Hepatocyte (in vitro differentiated cells): Measurements from ENCODE around the gene PLCB2. TPM values are rescaled to one million over a fixed set of nuclear protein-coding genes. Genes with fewer than 3 reads are reported as not detected.

Experiments used
- DNase-seq: peaks from one replicate; pipeline ENCODE4 v3.0.0-alpha.2; 2016; ENCODE audit warnings: low spot score
- H2AFZ ChIP-seq: fragments of 200-600 bp; sonication (generic); 2 replicates; pipeline ENCODE4 v1.6.0; 2016; ENCODE audit warnings: antibody characterized with exemption, mild to moderate bottlenecking
- H3K27ac ChIP-seq: fragments of 200-600 bp; sonication (generic); 2 replicates; pipeline ENCODE4 v1.5.1; 2016; ENCODE audit warnings: mild to moderate bottlenecking
- H3K27me3 ChIP-seq: fragments of 200-600 bp; sonication (generic); 2 replicates; pipeline ENCODE4 v1.6.1; 2016
- H3K36me3 ChIP-seq: fragments of 200-600 bp; sonication (generic); replicated peaks from 2 replicates; pipeline ENCODE4 v1.5.1; 2016; ENCODE audit warnings: low read depth; ENCODE audit not compliant: insufficient read depth
- H3K4me1 ChIP-seq: fragments of 200-600 bp; sonication (generic); 2 replicates; pipeline ENCODE4 v1.5.1; 2016; ENCODE audit warnings: mild to moderate bottlenecking, moderate library complexity; ENCODE audit not compliant: insufficient read depth
- H3K4me2 ChIP-seq: fragments of 200-600 bp; sonication (generic); 2 replicates; pipeline ENCODE4 v1.6.0; 2016
- H3K4me3 ChIP-seq: fragments of 200-600 bp; sonication (generic); 2 replicates; pipeline ENCODE4 v1.5.1; 2016; ENCODE audit warnings: mild to moderate bottlenecking
- H3K79me2 ChIP-seq: fragments of 200-600 bp; sonication (generic); 2 replicates; pipeline ENCODE4 v1.6.0; 2017; ENCODE audit warnings: mild to moderate bottlenecking
- H3K9me2 ChIP-seq: fragments of 200-600 bp; sonication (generic); replicated peaks from 2 replicates; pipeline ENCODE4 v1.6.0; 2017; ENCODE audit warnings: mild to moderate bottlenecking; ENCODE audit not compliant: insufficient read depth
- H3K9me3 ChIP-seq: fragments of 200-600 bp; sonication (generic); 2 replicates; pipeline ENCODE4 v1.5.1; 2016; ENCODE audit warnings: low read depth, mild to moderate bottlenecking
- H4K20me1 ChIP-seq: fragments of 200-600 bp; sonication (generic); 2 replicates; pipeline ENCODE4 v1.6.0; 2016; ENCODE audit warnings: mild to moderate bottlenecking; ENCODE audit not compliant: insufficient read depth, poor library complexity, severe bottlenecking
- EZH2 ChIP-seq: fragments of 200-600 bp; sonication (generic); IDR thresholded peaks from 2 replicates; pipeline ENCODE4 v1.6.1; 2016; ENCODE audit warnings: antibody characterized with exemption, mild to moderate bottlenecking, borderline replicate concordance
- EZH2phosphoT487 ChIP-seq: fragments of 200-600 bp; sonication (generic); IDR thresholded peaks from one replicate; pipeline ENCODE4 v1.6.1; 2018; ENCODE audit warnings: antibody characterized with exemption, mild to moderate bottlenecking, low read depth, moderate library complexity; ENCODE audit not compliant: unreplicated experiment, severe bottlenecking
- WGBS: methylation state at CpG from one replicate; pipeline ENCODE4 v1.1.6; 2016; ENCODE audit warnings: low lambda C conversion rate; ENCODE audit errors: missing lambda C conversion rate; 5-methylcytosine and 5-hydroxymethylcytosine counted together
- polyA plus RNA-seq: library from polyadenylated mRNA; unstranded; fragments of >200 nt; fragmentation: Nextera tagmentation; extraction: Ambion mirVana; gene quantifications from 2 replicates; pipeline ENCODE4 v1.2.1, GENCODE V29; 2016
- total RNA-seq: library from RNA; depleted of rRNA; stranded (reverse); fragments of >200 nt; gene quantifications from 2 replicates; pipeline ENCODE4 v1.2.3, GENCODE V29; 2014
- TF ChIP-seq, protein P1 (sequence below): fragments of 200-600 bp; sonication (generic); IDR thresholded peaks from 2 replicates; pipeline ENCODE4 v1.5.1; 2016; ENCODE audit warnings: antibody characterized with exemption, mild to moderate bottlenecking; ENCODE audit not compliant: poor library complexity

PLCB2 gene
- total and polyA plus RNA-seq, 2 experiments from 2014 or later = 1.7 to 4.4 TPM

DNA sequence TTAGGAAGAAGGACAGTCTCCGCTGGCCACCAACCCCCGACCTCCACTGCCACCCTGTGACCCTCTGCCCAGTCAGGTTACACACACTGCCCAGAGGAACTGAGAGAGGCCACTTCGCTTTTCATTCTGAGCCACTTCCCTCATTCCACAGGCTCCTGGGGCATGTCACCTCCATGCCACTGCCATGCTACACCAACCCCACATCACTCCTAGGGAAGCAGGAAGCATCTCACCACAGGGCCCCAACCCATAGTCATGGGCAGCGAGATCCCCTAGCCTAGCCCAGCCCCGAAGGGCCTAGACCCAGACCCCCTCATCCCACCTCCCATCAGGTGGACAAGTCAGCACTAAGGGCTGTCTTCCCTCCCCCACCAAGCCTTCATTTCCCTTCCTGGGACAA is 1.4 kb downstream of the PLCB2 start:
- no peak overlapping the region for H3K27ac ChIP-seq
- H3K79me2 ChIP-seq = no peaks in the 10 kb centered on the region
- no peak overlapping the region for H2AFZ ChIP-seq
- H3K9me3 ChIP-seq = no peaks in the 10 kb centered on the region
- TF ChIP-seq EZH2 = no peak
- no peak for TF ChIP-seq EZH2phosphoT487
- TF ChIP-seq, protein P1, sequence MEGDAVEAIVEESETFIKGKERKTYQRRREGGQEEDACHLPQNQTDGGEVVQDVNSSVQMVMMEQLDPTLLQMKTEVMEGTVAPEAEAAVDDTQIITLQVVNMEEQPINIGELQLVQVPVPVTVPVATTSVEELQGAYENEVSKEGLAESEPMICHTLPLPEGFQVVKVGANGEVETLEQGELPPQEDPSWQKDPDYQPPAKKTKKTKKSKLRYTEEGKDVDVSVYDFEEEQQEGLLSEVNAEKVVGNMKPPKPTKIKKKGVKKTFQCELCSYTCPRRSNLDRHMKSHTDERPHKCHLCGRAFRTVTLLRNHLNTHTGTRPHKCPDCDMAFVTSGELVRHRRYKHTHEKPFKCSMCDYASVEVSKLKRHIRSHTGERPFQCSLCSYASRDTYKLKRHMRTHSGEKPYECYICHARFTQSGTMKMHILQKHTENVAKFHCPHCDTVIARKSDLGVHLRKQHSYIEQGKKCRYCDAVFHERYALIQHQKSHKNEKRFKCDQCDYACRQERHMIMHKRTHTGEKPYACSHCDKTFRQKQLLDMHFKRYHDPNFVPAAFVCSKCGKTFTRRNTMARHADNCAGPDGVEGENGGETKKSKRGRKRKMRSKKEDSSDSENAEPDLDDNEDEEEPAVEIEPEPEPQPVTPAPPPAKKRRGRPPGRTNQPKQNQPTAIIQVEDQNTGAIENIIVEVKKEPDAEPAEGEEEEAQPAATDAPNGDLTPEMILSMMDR = no peak
- H3K9me2 ChIP-seq = no peaks in the 10 kb centered on the region
- peaks cover 2% of the 10 kb centered on the region for H3K27me3 ChIP-seq
- DNase-seq = no peak
- no peak overlapping the region for H3K4me2 ChIP-seq
- H3K36me3 ChIP-seq = no peaks in the 10 kb centered on the region
- no peak overlapping the region for H3K4me3 ChIP-seq
- 94% methylated on average over 5 of the region's 5 CpGs for WGBS
- H3K4me1 ChIP-seq = peaks cover 13% of the 10 kb centered on the region
- no peaks in the 10 kb centered on the region for H4K20me1 ChIP-seq

DNA sequence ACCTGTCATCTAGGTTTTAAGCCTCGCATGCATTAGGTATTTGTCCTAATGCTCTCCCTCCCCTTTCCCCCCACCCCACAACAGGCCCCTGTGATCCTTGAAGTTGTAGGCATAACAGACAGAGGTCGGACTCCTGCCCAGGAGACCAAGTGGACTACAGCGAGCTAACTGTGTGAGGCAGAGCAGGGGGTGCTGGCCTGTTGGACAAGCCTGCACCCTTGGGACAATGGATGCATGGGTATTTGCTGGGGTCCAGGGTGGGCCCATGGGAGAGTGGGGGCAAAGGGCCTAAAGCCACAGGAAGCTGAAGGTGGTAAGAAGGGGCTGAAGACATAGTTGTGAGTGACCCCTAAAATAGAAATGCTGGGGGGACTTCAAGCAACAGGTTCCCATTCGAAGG is 2.5 kb downstream of the PLCB2 start:
- H3K36me3 ChIP-seq = no peaks in the 10 kb centered on the region
- no peak overlapping the region for H3K27ac ChIP-seq
- H3K9me3 ChIP-seq = no peaks in the 10 kb centered on the region
- no peak for DNase-seq
- H3K4me1 ChIP-seq = peaks cover 13% of the 10 kb centered on the region
- no peak overlapping the region for H2AFZ ChIP-seq
- no peak overlapping the region for H3K4me2 ChIP-seq
- no peaks in the 10 kb centered on the region for H3K79me2 ChIP-seq
- TF ChIP-seq EZH2phosphoT487 (no peak), EZH2 (no peak)
- TF ChIP-seq, protein P1 = no peak
- H3K27me3 ChIP-seq = no peaks in the 10 kb centered on the region
- H3K4me3 ChIP-seq = no peak overlapping the region
- H4K20me1 ChIP-seq = no peaks in the 10 kb centered on the region
- no peaks in the 10 kb centered on the region for H3K9me2 ChIP-seq
- 94% methylated on average over 4 of the region's 4 CpGs for WGBS

DNA sequence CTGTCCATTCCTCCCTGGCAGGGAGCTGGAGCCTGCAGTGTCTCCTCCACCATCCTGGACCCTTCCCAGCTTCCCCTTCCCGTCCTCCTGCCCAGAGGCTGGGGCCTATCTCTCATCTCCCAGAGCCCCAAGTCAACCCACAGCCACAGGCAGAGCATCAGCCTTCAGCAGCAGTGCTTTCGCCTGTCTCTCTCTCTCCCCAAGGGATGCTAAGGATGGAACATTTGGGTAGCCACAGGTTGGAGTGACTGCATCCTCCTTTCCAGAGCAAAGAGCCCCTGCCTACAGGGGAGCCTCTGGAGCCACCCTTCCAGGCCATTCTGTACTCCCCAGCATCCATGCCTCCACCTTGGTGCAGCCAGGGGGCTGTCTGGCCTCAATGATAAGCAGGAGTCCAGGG is 4.2 kb downstream of the PLCB2 start:
- Histone ChIP-seq H3K4me1 (peaks cover 13% of the 10 kb centered on the region), H3K79me2 (no peaks in the 10 kb centered on the region), H3K9me3 (no peaks in the 10 kb centered on the region), H3K4me2 (no peak overlapping the region), H3K27me3 (no peaks in the 10 kb centered on the region), H3K27ac (no peak overlapping the region), H3K36me3 (no peaks in the 10 kb centered on the region), H3K9me2 (no peaks in the 10 kb centered on the region), H3K4me3 (no peak overlapping the region), H4K20me1 (no peaks in the 10 kb centered on the region), H2AFZ (no peak overlapping the region)
- no peak for DNase-seq
- WGBS = 96% methylated on average over 2 of the region's 2 CpGs
- TF ChIP-seq, protein P1 = no peak
- TF ChIP-seq EZH2phosphoT487 (no peak), EZH2 (no peak)

DNA sequence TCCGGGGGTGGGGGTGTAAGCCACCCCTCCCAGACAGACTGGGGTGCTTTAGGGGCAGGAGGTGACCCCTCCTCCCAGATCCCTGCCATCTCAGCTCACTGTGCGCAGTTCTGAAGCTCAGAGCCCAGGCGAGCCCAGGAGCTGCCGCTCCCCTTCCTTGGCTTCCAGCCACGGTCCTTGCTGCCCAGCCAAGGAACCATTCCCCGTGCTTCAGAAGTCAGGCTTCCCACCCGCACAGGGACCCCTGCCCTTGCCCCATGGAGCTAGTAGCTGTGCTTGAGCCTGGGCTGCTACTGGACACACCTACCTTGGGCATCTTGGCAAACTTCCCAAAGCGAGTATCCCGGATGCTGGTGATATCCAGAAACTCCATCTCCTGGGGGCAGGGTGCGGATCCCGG is 4.8 kb downstream of the PLCB2 start:
- H3K9me3 ChIP-seq = no peaks in the 10 kb centered on the region
- DNase-seq = no peak
- H4K20me1 ChIP-seq = no peaks in the 10 kb centered on the region
- H3K4me2 ChIP-seq = no peak overlapping the region
- no peak overlapping the region for H3K4me3 ChIP-seq
- H3K27ac ChIP-seq = no peak overlapping the region
- H3K27me3 ChIP-seq = no peaks in the 10 kb centered on the region
- no peaks in the 10 kb centered on the region for H3K36me3 ChIP-seq
- H3K9me2 ChIP-seq = no peaks in the 10 kb centered on the region
- no peak overlapping the region for H2AFZ ChIP-seq
- H3K79me2 ChIP-seq = no peaks in the 10 kb centered on the region
- no peak for TF ChIP-seq EZH2
- TF ChIP-seq EZH2phosphoT487 = no peak
- TF ChIP-seq, protein P1 = no peak
- peaks cover 11% of the 10 kb centered on the region for H3K4me1 ChIP-seq
- WGBS = 98% methylated on average over 10 of the region's 11 CpGs
